ENCODE measurements around the gene B3GNT3.
A peak's percentile ranks its signal among the peaks of the same experiment; 100 is the strongest.

B3GNT3 gene

GRCh38 chr19:17836530-17836929 lies 41.6 kb downstream of the B3GNT3 start:
- DNase-seq: no peak

- no peak for DNase-seq
These were observed 43.0 kb downstream of the B3GNT3 start for GRCh38 chr19:17837972-17838371.

GRCh38 chr19:17840019-17840418 lies 45.1 kb downstream of the B3GNT3 start:
- DNase-seq: no peak

GRCh38 chr19:17841371-17841809 lies 46.5 kb downstream of the B3GNT3 start:
- no peak for DNase-seq

- peak; percentile 55 for DNase-seq
These were observed 47.1 kb downstream of the B3GNT3 start for GRCh38 chr19:17841810-17842662.

GRCh38 chr19:17842663-17843291 lies 47.8 kb downstream of the B3GNT3 start:
- DNase-seq: no peak

- DNase-seq: no peak
These were observed 48.4 kb downstream of the B3GNT3 start for GRCh38 chr19:17843292-17843827.

- no peak for DNase-seq
These were observed 49.1 kb downstream of the B3GNT3 start for GRCh38 chr19:17843908-17844490.

- DNase-seq: no peak
These were observed 51.2 kb downstream of the B3GNT3 start for GRCh38 chr19:17846146-17846545.

- peak; percentile 80 for DNase-seq
These were observed 52.8 kb downstream of the B3GNT3 start, which contains the start of gene JAK3 for GRCh38 chr19:17847538-17848366. Gene JAK3, minus strand, starts transcription at chr19:17847982. Its CDS starts 3,565 bp downstream, at chr19:17844417.

- no peak for DNase-seq
These were observed 53.8 kb downstream of the B3GNT3 start for GRCh38 chr19:17848595-17849292.

GRCh38 chr19:17854061-17854460 lies 59.1 kb downstream of the B3GNT3 start:
- DNase-seq: no peak

GRCh38 chr19:17855280-17856152 lies 60.6 kb downstream of the B3GNT3 start:
- DNase-seq: peak; percentile 94

- DNase-seq: peak; percentile 97
These were observed 64.8 kb downstream of the B3GNT3 start, which contains the start of gene RPL18A for GRCh38 chr19:17859533-17860330. Gene RPL18A, plus strand, starts transcription at chr19:17859910. Its CDS starts 47 bp downstream, at chr19:17859957.

- no peak for DNase-seq
These were observed 65.5 kb downstream of the B3GNT3 start for GRCh38 chr19:17860331-17860992.

GRCh38 chr19:17860993-17861360 lies 66.0 kb downstream of the B3GNT3 start:
- no peak for DNase-seq

- DNase-seq: no peak
These were observed 66.8 kb downstream of the B3GNT3 start for GRCh38 chr19:17861542-17862402.

Data from activated T-cell treated with anti-CD3 and anti-CD28 coated beads, Interleukin-2, amount 50 U/mL, for 1 hour (primary cell).